ENCODE measurements around the gene RPS14. TPM values are rescaled to one million over a fixed set of nuclear protein-coding genes. Genes with fewer than 3 reads are reported as not detected.
"Not testable (repeated sequence)": the region's sequence is repeated elsewhere in the genome, so short reads cannot be mapped to it uniquely, and the experiment has no call there.

RPS14 gene
- polyA plus RNA-seq, 1 donor from 2014 or later: 7,694 TPM

- Mint-ChIP-seq H3K27me3 (no peaks in the 10 kb centered on the region), H3K27ac (peak overlapping the region; percentile 90 to 97 (median 96)), H3K4me3 (peak overlapping the region; percentile 80 to 95 (median 90)), H3K4me1 (peaks cover 42 to 48% (median 45%) of the 10 kb centered on the region in 3 donors), H3K9me3 (no peaks in the 10 kb centered on the region), H3K36me3 (no peaks in the 10 kb centered on the region)
These were observed 37.9 kb upstream of the RPS14 start for GRCh38 chr5:150487199-150488061.

DNA sequence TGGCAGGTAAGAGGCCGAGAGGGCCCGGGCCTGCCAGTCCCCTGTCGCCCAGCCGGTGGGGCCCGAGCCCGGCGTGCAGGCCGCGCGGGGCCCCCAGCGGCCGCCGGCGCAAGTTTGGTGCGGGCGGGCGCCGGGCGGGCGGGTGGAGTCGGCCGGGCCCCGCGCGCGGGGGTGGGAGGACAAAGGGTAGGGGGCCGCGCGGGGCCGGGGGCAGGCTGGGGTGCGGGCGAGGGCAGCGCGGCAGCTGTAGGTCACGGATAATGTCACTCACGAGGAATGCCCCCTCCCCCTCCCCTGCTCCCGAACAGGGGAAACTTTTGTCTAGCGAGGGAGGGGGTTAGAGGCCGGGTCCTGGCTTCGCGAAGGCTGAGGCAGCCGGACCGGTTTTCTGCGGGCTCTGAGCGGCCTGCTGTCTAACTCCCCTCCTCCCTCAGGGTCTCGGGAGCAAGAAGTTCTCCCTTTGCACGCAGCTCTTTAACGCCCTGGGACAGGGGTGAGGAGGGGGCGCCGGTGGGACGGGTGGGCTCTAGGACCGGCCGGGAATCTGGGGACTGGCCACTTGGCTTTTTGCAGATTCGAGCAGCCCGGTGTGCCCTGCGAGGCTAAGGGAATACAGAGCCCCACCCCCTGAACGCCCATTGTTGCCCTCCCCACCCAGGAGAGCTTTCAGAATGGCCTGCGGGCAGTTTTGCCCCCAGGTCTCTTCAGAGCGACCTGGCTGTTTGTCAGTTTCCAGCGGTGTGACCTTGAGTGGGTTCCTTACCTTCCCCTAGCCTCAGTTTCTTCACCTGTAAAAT is 37.1 kb upstream of the RPS14 start:
- Mint-ChIP-seq H3K9me3 (no peaks in the 10 kb centered on the region), H3K4me1 (peaks cover 42 to 46% (median 45%) of the 10 kb centered on the region in 3 donors), H3K27ac (peak overlapping the region; percentile 90 to 97 (median 96)), H3K36me3 (no peaks in the 10 kb centered on the region), H3K27me3 (no peaks in the 10 kb centered on the region), H3K4me3 (peak overlapping the region; percentile 80 to 95 (median 90))

DNA sequence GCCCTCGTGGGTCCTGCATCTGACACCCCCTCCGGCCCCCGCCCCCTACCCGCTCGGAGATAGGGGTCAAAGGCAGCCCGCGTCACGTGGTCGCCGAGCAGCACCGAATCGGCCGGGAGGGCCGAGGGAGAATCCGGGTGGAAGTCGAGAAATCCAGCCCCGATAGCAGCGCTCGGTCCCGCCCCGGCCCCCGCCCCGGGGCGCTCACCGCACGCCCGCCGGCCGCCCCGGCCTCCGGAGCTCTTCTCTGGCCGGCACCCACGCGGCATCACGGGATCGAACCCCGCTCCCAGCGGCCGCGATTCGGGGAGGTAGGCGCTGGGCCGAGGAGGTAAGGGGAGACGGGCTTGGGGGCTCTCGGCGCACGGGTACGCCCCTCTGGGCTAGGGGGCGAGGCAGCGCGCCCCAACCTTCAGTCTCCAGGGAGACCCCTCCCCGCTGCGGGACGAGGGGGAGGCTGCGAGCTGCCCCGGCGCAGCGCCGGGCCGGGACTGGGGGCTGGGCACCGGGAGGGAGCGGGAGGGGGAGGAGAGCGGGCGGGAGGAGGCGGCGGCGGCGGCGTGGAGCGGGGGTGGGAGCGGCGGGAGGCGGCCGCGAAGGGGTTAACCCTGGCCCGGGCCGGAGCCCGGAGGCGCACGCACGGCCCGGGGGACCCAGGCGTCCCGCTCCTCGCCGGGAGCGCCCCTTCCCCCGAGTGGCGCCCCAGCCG is 36.3 kb upstream of the RPS14 start:
- Mint-ChIP-seq H3K27ac (peak overlapping the region in 1 of 3 donors; percentile 64), H3K4me3 (peak overlapping the region; percentile 72 to 90 (median 84)), H3K4me1 (peaks cover 38 to 42% (median 40%) of the 10 kb centered on the region in 3 donors)

DNA sequence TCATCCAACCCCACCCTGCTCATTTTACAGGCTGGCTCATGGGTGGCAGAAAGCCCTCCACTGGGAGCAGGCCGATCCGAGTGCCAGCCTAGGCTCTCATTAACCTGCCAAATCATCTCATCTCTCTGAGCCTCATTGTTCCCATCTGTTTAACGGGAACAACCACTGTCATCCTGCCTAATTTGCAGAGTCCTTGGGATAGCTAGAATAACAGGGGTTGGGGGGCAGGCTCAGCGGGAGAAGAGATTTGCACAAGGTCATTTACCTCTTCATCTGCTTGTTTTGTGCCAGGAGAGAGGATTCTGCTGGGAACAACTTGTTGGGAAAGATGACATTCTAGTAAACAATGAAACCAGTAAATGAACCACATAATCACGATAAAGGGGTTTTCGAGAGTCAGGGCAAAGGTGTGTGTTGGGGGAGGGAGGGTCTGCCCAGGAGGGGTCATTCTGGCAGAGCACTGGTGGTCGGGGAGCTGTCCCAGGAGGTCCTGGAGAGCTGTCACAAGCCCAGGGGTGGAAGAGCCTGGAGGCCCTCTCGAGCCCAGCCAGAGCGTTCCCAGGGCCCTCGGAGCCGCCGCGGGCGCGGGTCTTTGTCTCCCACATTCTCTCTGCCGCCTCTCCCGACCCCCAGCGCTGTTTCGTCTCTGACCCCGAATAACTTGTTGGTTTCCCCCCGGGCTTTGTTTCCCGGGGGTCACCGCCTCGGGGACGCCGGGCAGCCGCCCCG is 35.6 kb upstream of the RPS14 start:
- no peaks in the 10 kb centered on the region for H3K36me3 Mint-ChIP-seq
- no peaks in the 10 kb centered on the region for H3K9me3 Mint-ChIP-seq
- peak overlapping the region; percentile 4 to 88 (median 64) for H3K27ac Mint-ChIP-seq
- H3K4me3 Mint-ChIP-seq: peak overlapping the region; percentile 72 to 90 (median 84)
- no peaks in the 10 kb centered on the region for H3K27me3 Mint-ChIP-seq
- H3K4me1 Mint-ChIP-seq: peaks cover 31 to 34% (median 33%) of the 10 kb centered on the region in 3 donors

More for the DNA sequence above, 36.3 kb upstream of the RPS14 start:
- Mint-ChIP-seq H3K36me3 (no peaks in the 10 kb centered on the region), H3K9me3 (no peaks in the 10 kb centered on the region), H3K27me3 (no peaks in the 10 kb centered on the region)

DNA sequence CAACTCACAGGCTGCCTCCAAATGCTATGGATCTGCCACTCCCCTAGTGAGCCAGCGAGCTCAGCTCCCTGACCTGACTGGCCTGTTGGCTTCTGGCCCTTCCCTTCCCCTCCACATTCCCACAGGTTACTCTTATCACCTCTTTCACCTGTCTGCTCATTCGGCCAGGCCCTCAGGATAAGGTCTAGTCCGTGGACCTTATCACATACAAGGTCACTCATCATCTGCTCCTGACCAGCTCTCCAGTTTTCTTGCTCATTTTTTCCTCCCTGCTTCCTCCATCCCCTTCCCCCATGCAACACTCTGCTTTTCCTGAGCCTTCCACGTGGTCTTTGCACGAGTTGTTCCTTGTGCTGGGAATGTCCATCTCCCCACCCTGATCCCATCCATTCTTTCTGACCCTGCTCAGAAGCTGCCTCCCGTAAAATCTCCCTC is 32.5 kb upstream of the RPS14 start:
- Mint-ChIP-seq H3K4me3 (peak overlapping the region in 2 of 4 donors; percentile 27), H3K27me3 (no peaks in the 10 kb centered on the region), H3K9me3 (no peaks in the 10 kb centered on the region), H3K27ac (peak overlapping the region in 1 of 3 donors; percentile 8), H3K36me3 (no peaks in the 10 kb centered on the region), H3K4me1 (peaks cover 7 to 14% (median 7%) of the 10 kb centered on the region in 3 donors)

DNA sequence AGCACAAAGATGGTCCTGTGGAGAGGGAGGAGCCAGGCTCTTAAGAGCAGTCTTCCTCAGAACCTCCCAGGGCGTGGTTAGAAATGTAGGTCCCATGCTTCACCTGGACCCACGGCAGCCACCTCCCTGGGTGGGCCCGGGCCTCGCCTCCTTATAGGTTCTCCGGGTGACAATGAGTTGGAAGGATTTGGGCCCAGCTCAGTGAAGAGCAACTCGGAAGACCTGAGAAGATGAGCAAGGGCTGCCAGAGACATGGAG is 32.1 kb upstream of the RPS14 start:
- H3K27ac Mint-ChIP-seq: peak overlapping the region in 2 of 3 donors; percentile 19 to 30
- peak overlapping the region in 1 of 4 donors; percentile 27 for H3K4me3 Mint-ChIP-seq
- peaks cover 10 to 16% (median 10%) of the 10 kb centered on the region in 3 donors for H3K4me1 Mint-ChIP-seq
- no peaks in the 10 kb centered on the region for H3K9me3 Mint-ChIP-seq
- H3K36me3 Mint-ChIP-seq: no peaks in the 10 kb centered on the region
- no peaks in the 10 kb centered on the region for H3K27me3 Mint-ChIP-seq

- peaks cover 14 to 20% (median 20%) of the 10 kb centered on the region in 3 donors for H3K4me1 Mint-ChIP-seq
- H3K27ac Mint-ChIP-seq: peak overlapping the region in 1 of 3 donors; percentile 40
- no peaks in the 10 kb centered on the region for H3K9me3 Mint-ChIP-seq
- H3K4me3 Mint-ChIP-seq: peak overlapping the region in 1 of 4 donors; percentile 34
- H3K36me3 Mint-ChIP-seq: no peaks in the 10 kb centered on the region
- H3K27me3 Mint-ChIP-seq: peaks cover 2% of the 10 kb centered on the region
These were observed 29.9 kb upstream of the RPS14 start for GRCh38 chr5:150479416-150479815.

- not testable (repeated sequence) for H3K27me3 Mint-ChIP-seq, H3K9me3 Mint-ChIP-seq, H3K36me3 Mint-ChIP-seq
- peak overlapping the region in 1 of 4 donors; percentile 1 for H3K4me3 Mint-ChIP-seq
- peak overlapping the region in 2 of 3 donors; percentile 28 to 48 for H3K27ac Mint-ChIP-seq
- H3K4me1 Mint-ChIP-seq: peaks cover 14 to 20% (median 20%) of the 10 kb centered on the region in 3 donors
These were observed 27.0 kb upstream of the RPS14 start for GRCh38 chr5:150476568-150476967.

DNA sequence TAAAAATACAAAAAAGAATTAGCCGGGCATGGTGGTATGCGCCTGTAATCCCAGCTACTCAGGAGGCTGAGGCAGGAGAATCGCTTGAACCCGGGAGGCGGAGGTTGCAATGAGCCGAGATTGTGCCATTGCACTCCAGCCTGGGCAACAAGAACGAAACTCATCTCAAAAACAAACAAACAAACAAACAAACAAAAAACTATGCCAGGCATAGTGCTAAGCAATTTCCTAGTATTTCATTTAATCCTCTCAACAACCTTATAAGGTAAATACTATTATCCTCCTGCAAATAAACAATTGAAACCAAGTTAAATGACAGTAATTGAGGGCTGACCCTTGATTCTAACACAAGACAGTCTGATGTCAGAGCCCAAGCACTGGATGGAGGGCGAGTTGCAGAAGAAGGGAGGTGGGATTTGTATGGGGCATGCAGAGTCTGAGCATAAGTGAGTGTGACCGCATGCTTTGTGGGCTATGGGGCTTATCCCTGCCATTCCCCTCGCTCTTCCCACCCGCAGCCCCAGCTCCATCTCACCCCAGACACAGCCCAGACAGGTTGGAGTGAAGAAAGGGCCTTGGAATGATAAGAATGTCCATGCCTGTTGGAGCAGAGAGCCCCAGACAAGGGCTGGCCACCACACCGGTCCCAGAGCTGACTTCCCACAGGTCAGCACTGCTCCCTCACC is 24.3 kb upstream of the RPS14 start:
- Mint-ChIP-seq H3K9me3 (no peaks in the 10 kb centered on the region), H3K27me3 (peaks cover 2% of the 10 kb centered on the region), H3K36me3 (no peaks in the 10 kb centered on the region), H3K4me1 (peaks cover 12 to 20% (median 17%) of the 10 kb centered on the region in 3 donors), H3K27ac (no peak overlapping the region), H3K4me3 (no peak overlapping the region)

DNA sequence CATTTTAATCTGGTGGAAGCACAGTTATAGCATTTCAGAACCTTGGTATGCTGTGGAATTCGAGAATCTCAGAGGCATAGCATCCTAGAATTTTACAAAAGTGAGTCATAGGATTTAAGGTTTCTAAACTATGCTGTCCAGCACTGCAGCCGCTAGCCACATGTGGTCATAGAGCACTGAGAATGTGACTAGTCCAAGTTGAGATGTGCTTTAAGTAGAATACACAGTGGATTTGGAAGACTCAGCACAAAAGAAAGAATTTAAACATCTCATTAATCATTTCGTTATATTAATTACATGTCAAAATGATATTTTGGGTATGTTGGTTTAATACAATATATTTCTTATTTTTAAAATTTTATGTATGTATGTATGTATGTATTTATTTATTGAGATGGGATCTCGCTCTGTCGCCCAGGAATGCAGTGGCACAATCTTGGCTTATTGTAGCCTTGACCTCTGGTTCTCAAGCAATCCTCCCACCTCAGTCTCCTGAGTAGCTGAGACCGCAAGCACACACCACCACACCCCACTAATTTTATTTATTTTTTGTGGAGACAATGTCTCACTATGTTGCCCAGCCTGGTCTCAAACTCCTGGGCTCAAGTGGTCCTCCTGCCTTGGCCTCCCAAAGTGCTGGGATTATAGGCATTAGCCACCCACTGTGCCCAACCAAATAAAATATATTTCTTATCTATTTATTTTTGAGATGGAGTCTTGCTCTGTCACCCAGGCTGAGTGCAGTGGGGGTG is 20.4 kb upstream of the RPS14 start:
- no peaks in the 10 kb centered on the region for H3K27me3 Mint-ChIP-seq
- no peak overlapping the region for H3K27ac Mint-ChIP-seq
- H3K4me3 Mint-ChIP-seq: no peak overlapping the region

DNA sequence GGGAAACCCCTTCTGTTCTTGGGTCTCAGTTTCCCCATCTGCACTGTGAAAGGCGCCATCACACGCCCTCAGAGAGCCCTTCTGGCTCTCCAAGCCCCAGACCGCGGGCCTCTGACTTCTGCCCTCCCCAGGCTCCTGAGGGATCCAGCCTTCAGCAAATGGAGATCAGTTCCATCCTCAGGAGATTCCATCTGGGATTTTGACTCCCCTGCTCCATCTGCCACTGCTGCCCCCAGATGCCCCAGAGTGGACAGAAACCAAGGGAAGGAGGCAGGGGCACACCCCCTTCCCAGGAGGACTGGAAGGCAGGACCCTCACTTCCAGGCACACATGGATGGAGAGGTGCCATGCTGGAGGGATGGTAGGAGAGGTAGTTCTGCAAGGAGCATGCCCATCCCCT is 18.7 kb upstream of the RPS14 start:
- Mint-ChIP-seq H3K27ac (no peak overlapping the region), H3K4me3 (no peak overlapping the region), H3K9me3 (no peaks in the 10 kb centered on the region), H3K27me3 (no peaks in the 10 kb centered on the region), H3K4me1 (no peaks in the 10 kb centered on the region), H3K36me3 (no peaks in the 10 kb centered on the region)

More for the DNA sequence above, 20.4 kb upstream of the RPS14 start:
- peaks cover 0 to under 1% (median under 1%) of the 10 kb centered on the region in 3 donors for H3K4me1 Mint-ChIP-seq
- no peaks in the 10 kb centered on the region for H3K9me3 Mint-ChIP-seq
- no peaks in the 10 kb centered on the region for H3K36me3 Mint-ChIP-seq

DNA sequence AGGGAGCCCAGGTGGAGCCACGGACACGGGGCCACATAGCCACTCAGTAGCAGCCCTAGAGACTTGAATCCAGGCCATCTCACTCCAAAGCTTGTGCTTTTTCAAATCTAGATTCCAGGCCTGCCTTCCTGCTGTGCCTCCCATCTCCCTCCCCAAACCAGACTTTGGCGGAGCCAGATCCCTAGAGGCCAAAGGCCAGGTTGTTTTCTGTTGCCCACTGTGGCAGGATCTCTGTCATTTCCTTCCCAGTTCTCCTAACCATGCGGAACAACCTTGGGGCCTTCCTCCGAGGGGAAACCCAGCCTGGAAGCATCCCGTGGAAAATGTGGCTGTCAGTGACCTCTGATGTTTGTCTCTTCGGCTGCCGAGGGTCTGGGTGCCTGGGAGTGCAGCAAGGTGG is 16.4 kb upstream of the RPS14 start:
- H3K4me1 Mint-ChIP-seq: peaks cover 5 to 11% (median 10%) of the 10 kb centered on the region in 3 donors
- no peaks in the 10 kb centered on the region for H3K27me3 Mint-ChIP-seq
- H3K27ac Mint-ChIP-seq: no peak overlapping the region
- no peak overlapping the region for H3K4me3 Mint-ChIP-seq
- H3K36me3 Mint-ChIP-seq: peaks cover 2% of the 10 kb centered on the region
- H3K9me3 Mint-ChIP-seq: no peaks in the 10 kb centered on the region

- peaks cover 2% of the 10 kb centered on the region for H3K36me3 Mint-ChIP-seq
- H3K27ac Mint-ChIP-seq: no peak overlapping the region
- H3K4me3 Mint-ChIP-seq: no peak overlapping the region
- no peaks in the 10 kb centered on the region for H3K27me3 Mint-ChIP-seq
- no peaks in the 10 kb centered on the region for H3K9me3 Mint-ChIP-seq
- H3K4me1 Mint-ChIP-seq: peaks cover 5 to 16% (median 15%) of the 10 kb centered on the region in 3 donors
These were observed 15.0 kb upstream of the RPS14 start for GRCh38 chr5:150464554-150465012.
